GM23248 (cell line): ENCODE data around the gene FRMD6. TPM values are rescaled to one million over a fixed set of nuclear protein-coding genes. Genes with fewer than 3 reads are reported as not detected.
A peak's percentile ranks its signal among the peaks of the same experiment; 100 is the strongest.

Experiments
- DNase-seq: peaks from one replicate; pipeline ENCODE4 v3.0.0-alpha.2; 2015
- H2AFZ ChIP-seq: fragments of 200-600 bp; sonication (generic); 2 replicates; pipeline ENCODE4 v1.6.1; 2016; ENCODE audit warnings: antibody characterized with exemption
- H3F3A ChIP-seq: fragments of 200-600 bp; sonication (generic); 2 replicates; pipeline ENCODE4 v1.6.1; 2016; ENCODE audit warnings: mild to moderate bottlenecking, antibody characterized with exemption, mixed run types; ENCODE audit not compliant: insufficient read depth
- H3K27ac ChIP-seq: fragments of 200-600 bp; sonication (generic); 2 replicates; pipeline ENCODE4 v1.5.1; 2016; ENCODE audit warnings: mild to moderate bottlenecking
- H3K27me3 ChIP-seq: fragments of 200-600 bp; sonication (generic); replicated peaks from 2 replicates; pipeline ENCODE4 v1.6.1; 2016; ENCODE audit warnings: mild to moderate bottlenecking; ENCODE audit not compliant: insufficient read depth
- H3K36me3 ChIP-seq: fragments of 200-600 bp; sonication (generic); 2 replicates; pipeline ENCODE4 v1.6.1; 2016; ENCODE audit warnings: low read depth, mild to moderate bottlenecking
- H3K4me1 ChIP-seq: fragments of 200-600 bp; sonication (generic); 2 replicates; pipeline ENCODE4 v1.6.1; 2016; ENCODE audit warnings: mild to moderate bottlenecking; ENCODE audit not compliant: insufficient read depth
- H3K4me2 ChIP-seq: fragments of 200-600 bp; sonication (generic); one replicate; pipeline ENCODE4 v1.6.1; 2016; ENCODE audit warnings: mild to moderate bottlenecking; ENCODE audit not compliant: unreplicated experiment
- H3K4me3 ChIP-seq: fragments of 200-600 bp; sonication (generic); 2 replicates; pipeline ENCODE4 v1.5.1; 2016; ENCODE audit warnings: mild to moderate bottlenecking
- H3K79me2 ChIP-seq: fragments of 200-600 bp; sonication (generic); 2 replicates; pipeline ENCODE4 v1.6.1; 2016; ENCODE audit warnings: mild to moderate bottlenecking; ENCODE audit not compliant: insufficient read depth
- H3K9ac ChIP-seq: fragments of 200-600 bp; sonication (generic); 2 replicates; pipeline ENCODE4 v1.6.1; 2016; ENCODE audit warnings: mild to moderate bottlenecking
- H3K9me2 ChIP-seq: fragments of 200-600 bp; sonication (generic); 2 replicates; pipeline ENCODE4 v1.6.1; 2016; ENCODE audit warnings: mixed run types, mild to moderate bottlenecking, moderate library complexity; ENCODE audit not compliant: insufficient read depth
- H3K9me3 ChIP-seq: fragments of 200-600 bp; sonication (generic); one replicate; pipeline ENCODE4 v1.6.1; 2017; ENCODE audit warnings: low read depth
- H4K20me1 ChIP-seq: fragments of 200-600 bp; sonication (generic); 2 replicates; pipeline ENCODE4 v1.6.0; 2016; ENCODE audit not compliant: insufficient read depth
- EZH2 ChIP-seq: fragments of 200-600 bp; sonication (generic); IDR thresholded peaks from 2 replicates; pipeline ENCODE4 v1.6.1; 2018; ENCODE audit warnings: antibody characterized with exemption, mild to moderate bottlenecking; ENCODE audit not compliant: insufficient read depth, poor library complexity, severe bottlenecking
- EZH2phosphoT487 ChIP-seq: fragments of 200-600 bp; sonication (generic); IDR thresholded peaks from 2 replicates; pipeline ENCODE4 v1.6.1; 2018; ENCODE audit warnings: antibody characterized with exemption, moderate library complexity, mild to moderate bottlenecking, low read depth; ENCODE audit not compliant: insufficient read depth
- whole genome bisulfite sequencing, 2 experiments: methylation state at CpG; one replicate each; pipeline ENCODE4 v1.1.6; 2015 to 2017; ENCODE audit warnings: low lambda C conversion rate in 2 of 2, low coverage in 1 of 2; ENCODE audit errors: missing lambda C conversion rate in 2 of 2; 5-methylcytosine and 5-hydroxymethylcytosine counted together
- in situ Hi-C: fragments of 300-500 bp; cut with MboI; formaldehyde crosslinking; loops from 2 replicates; pipeline ENCODE4 v1.15.0; 2020
- polyA plus RNA-seq: library from polyadenylated mRNA; unstranded; fragments of >200 nt; fragmentation: Nextera tagmentation; extraction: Ambion mirVana; gene quantifications from 2 replicates; pipeline ENCODE4 v1.2.1, GENCODE V29; 2016
- total RNA-seq: library from RNA; depleted of rRNA; stranded (reverse); fragments of >200 nt; shearing (Covaris generic); gene quantifications from 2 replicates; pipeline ENCODE4 v1.2.3, GENCODE V29; 2014

The FRMD6 gene
- total and polyA plus RNA-seq, 2 experiments from 2014 or later: 550 to 795 TPM

GRCh38 chr14:51622376-51622775 is 29.3 kb upstream of the FRMD6 start:
- Histone ChIP-seq H3K79me2 (peaks cover 9% of the 10 kb centered on the region), H3K36me3 (no peaks in the 10 kb centered on the region), H3K9me2 (no peaks in the 10 kb centered on the region; the same call in 1 of the 2 replicates), H3K4me3 (no peak overlapping the region), H3K4me2 (no peak overlapping the region), H4K20me1 (no peaks in the 10 kb centered on the region), H2AFZ (no peak overlapping the region), H3K9me3 (no peaks in the 10 kb centered on the region), H3F3A (no peaks in the 10 kb centered on the region), H3K27me3 (no peaks in the 10 kb centered on the region), H3K4me1 (peaks cover 16% of the 10 kb centered on the region), H3K9ac (no peak overlapping the region), H3K27ac (no peak overlapping the region)
- DNase-seq: no peak
- 88 to 100% methylated on average over 2 of the region's 2 CpGs for WGBS, 2 experiments
- no peak for TF ChIP-seq EZH2
- TF ChIP-seq EZH2phosphoT487: no peak
- in situ Hi-C loops: no loop called here

- no peak for DNase-seq
- Histone ChIP-seq H4K20me1 (no peaks in the 10 kb centered on the region), H2AFZ (no peak overlapping the region), H3K27me3 (no peaks in the 10 kb centered on the region), H3F3A (no peaks in the 10 kb centered on the region), H3K9me2 (no peaks in the 10 kb centered on the region), H3K9ac (no peak overlapping the region), H3K36me3 (no peaks in the 10 kb centered on the region), H3K9me3 (no peaks in the 10 kb centered on the region), H3K79me2 (no peaks in the 10 kb centered on the region), H3K4me3 (no peak overlapping the region), H3K4me1 (peaks cover 6% of the 10 kb centered on the region; the same call in 1 of the 2 replicates), H3K27ac (no peak overlapping the region), H3K4me2 (no peak overlapping the region)
- TF ChIP-seq EZH2phosphoT487 (no peak), EZH2 (no peak)
- in situ Hi-C loops: no loop called here
- 100% methylated on average over 1 of the region's 1 CpG for WGBS, 2 experiments
Measured at GRCh38 chr14:51624955-51625569, 26.6 kb upstream of the FRMD6 start.

GRCh38 chr14:51626185-51626584 is 25.5 kb upstream of the FRMD6 start:
- no peaks in the 10 kb centered on the region for H3F3A ChIP-seq
- DNase-seq: no peak
- no peaks in the 10 kb centered on the region for H3K27me3 ChIP-seq
- H3K4me2 ChIP-seq: no peak overlapping the region
- H3K9me3 ChIP-seq: no peaks in the 10 kb centered on the region
- H3K79me2 ChIP-seq: no peaks in the 10 kb centered on the region
- no peaks in the 10 kb centered on the region for H4K20me1 ChIP-seq
- WGBS, 2 experiments: 67 to 69% methylated on average over 2 of the region's 2 CpGs
- H3K36me3 ChIP-seq: no peaks in the 10 kb centered on the region
- no peak overlapping the region for H3K27ac ChIP-seq
- H3K9me2 ChIP-seq: no peaks in the 10 kb centered on the region
- no peak overlapping the region; the same call in 1 of the 2 replicates for H3K4me3 ChIP-seq
- peak overlapping the region; percentile 59; the same call in 1 of the 2 replicates for H2AFZ ChIP-seq
- in situ Hi-C loops: no loop called here
- peaks cover 6% of the 10 kb centered on the region; the same call in 1 of the 2 replicates for H3K4me1 ChIP-seq
- no peak for TF ChIP-seq EZH2
- TF ChIP-seq EZH2phosphoT487: no peak
- H3K9ac ChIP-seq: peak overlapping the region; percentile 51

GRCh38 chr14:51626788-51627187 is 24.9 kb upstream of the FRMD6 start:
- in situ Hi-C loops: no loop called here
- Histone ChIP-seq H4K20me1 (no peaks in the 10 kb centered on the region), H3K4me1 (peaks cover 6% of the 10 kb centered on the region; the same call in 1 of the 2 replicates), H2AFZ (peak overlapping the region; percentile 59), H3K36me3 (no peaks in the 10 kb centered on the region), H3K27me3 (no peaks in the 10 kb centered on the region), H3K4me3 (peak overlapping the region; percentile 60), H3K9me3 (no peaks in the 10 kb centered on the region), H3K27ac (no peak overlapping the region), H3F3A (no peaks in the 10 kb centered on the region), H3K9ac (peak overlapping the region; percentile 51), H3K79me2 (no peaks in the 10 kb centered on the region), H3K4me2 (peak overlapping the region; percentile 83), H3K9me2 (no peaks in the 10 kb centered on the region)
- no peak for TF ChIP-seq EZH2
- TF ChIP-seq EZH2phosphoT487: no peak
- no peak for DNase-seq
- WGBS, 2 experiments: 0% methylated on average over 1 of the region's 1 CpG
